Fibroblast of the aortic adventitia (primary cell): ENCODE data around the gene UTS2B. TPM values are rescaled to one million over a fixed set of nuclear protein-coding genes. Genes with fewer than 3 reads are reported as not detected.

Experiments used
- DNase-seq: peaks from one replicate; pipeline ENCODE4 v3.0.0-alpha.2; 2010; ENCODE audit warnings: low read depth
- H3K4me3 ChIP-seq: 2 replicates; pipeline ENCODE4 v1.5.1; 2011; ENCODE audit warnings: low read depth, mild to moderate bottlenecking, control low read depth, low read length, moderate library complexity
- total RNA-seq: library from RNA; depleted of rRNA; stranded (reverse); fragments of >200 nt; gene quantifications from 2 replicates; pipeline ENCODE4 v1.2.3, GENCODE V29; 2012; ENCODE audit warnings: low replicate concordance
- TF ChIP-seq, protein P1 (sequence below): IDR thresholded peaks from 2 replicates; pipeline ENCODE4 v1.5.1; 2011; ENCODE audit warnings: mild to moderate bottlenecking, low read length, control low read depth, inconsistent platforms; ENCODE audit not compliant: insufficient read depth

UTS2B gene
- total RNA-seq, 1 donor: 1.3 TPM

DNA sequence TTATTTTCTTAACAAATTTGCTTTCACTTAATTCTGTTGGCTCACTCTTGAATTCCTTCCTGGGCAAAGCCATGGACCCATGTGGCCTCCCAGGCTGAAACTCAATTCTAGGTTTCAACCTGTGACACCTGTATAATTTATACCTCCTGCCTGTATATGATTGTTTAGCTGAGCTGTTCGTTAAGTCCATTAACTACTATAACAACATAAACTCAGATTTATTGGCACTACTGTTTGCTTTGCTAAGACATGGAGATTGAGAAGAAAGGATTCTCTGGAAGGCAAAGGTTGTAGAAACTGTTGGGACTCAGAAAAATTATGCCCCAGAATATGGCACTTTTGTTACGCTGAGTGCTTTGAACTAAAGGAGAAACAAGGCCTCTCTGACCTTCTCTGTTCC lies 27.9 kb downstream of the UTS2B start:
- no peak overlapping the region for H3K4me3 ChIP-seq
- TF ChIP-seq, protein P1, sequence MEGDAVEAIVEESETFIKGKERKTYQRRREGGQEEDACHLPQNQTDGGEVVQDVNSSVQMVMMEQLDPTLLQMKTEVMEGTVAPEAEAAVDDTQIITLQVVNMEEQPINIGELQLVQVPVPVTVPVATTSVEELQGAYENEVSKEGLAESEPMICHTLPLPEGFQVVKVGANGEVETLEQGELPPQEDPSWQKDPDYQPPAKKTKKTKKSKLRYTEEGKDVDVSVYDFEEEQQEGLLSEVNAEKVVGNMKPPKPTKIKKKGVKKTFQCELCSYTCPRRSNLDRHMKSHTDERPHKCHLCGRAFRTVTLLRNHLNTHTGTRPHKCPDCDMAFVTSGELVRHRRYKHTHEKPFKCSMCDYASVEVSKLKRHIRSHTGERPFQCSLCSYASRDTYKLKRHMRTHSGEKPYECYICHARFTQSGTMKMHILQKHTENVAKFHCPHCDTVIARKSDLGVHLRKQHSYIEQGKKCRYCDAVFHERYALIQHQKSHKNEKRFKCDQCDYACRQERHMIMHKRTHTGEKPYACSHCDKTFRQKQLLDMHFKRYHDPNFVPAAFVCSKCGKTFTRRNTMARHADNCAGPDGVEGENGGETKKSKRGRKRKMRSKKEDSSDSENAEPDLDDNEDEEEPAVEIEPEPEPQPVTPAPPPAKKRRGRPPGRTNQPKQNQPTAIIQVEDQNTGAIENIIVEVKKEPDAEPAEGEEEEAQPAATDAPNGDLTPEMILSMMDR: no peak
- DNase-seq: no peak

- TF ChIP-seq, protein P1: no peak
- no peak for DNase-seq
- H3K4me3 ChIP-seq: no peak overlapping the region
These were observed 28.4 kb downstream of the UTS2B start for GRCh38 chr3:191301782-191302411.

GRCh38 chr3:191301017-191301416 lies 29.3 kb downstream of the UTS2B start:
- no peak overlapping the region for H3K4me3 ChIP-seq
- DNase-seq: no peak
- TF ChIP-seq, protein P1: no peak

DNA sequence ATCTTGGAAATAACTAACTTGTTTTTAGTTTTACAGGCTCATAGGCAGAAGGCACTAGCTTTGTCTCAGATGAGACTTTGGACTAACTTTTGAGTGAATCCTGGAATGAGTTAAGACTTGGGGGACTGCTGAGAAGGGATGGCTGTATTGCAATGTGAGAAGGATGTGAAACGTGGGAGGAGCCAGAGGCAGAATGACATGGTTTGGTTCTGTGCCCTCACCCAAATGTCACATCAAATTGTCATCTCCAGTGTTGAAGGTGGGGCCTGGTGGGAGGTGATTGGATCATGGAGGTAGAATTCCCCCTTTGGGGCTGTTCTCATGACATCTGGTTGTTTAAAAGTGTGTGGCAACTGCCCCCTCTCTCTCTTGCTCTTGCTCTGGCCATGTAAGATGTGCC lies 29.9 kb downstream of the UTS2B start:
- no peak for DNase-seq
- TF ChIP-seq, protein P1: no peak
- H3K4me3 ChIP-seq: no peak overlapping the region

DNA sequence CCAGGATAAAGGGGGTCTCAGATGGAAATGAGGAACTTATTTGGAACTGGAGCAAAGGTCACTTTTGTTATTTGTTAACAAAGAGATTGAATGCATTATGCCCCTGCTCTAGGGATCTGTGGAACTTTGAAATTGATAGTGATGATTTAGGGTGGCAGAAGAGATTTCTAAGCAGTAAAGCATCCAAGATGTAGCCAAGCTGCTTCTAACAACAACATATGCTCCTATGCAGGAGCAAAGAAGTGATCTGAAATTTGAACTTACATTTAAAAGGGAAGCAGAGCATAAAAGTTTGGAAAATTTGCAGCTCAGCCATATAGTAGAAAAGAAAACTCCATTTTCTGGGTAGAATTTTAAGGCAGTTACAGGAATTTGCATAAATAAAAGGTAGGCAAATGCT lies 31.5 kb downstream of the UTS2B start:
- H3K4me3 ChIP-seq: no peak overlapping the region
- DNase-seq: no peak
- TF ChIP-seq, protein P1: no peak

DNA sequence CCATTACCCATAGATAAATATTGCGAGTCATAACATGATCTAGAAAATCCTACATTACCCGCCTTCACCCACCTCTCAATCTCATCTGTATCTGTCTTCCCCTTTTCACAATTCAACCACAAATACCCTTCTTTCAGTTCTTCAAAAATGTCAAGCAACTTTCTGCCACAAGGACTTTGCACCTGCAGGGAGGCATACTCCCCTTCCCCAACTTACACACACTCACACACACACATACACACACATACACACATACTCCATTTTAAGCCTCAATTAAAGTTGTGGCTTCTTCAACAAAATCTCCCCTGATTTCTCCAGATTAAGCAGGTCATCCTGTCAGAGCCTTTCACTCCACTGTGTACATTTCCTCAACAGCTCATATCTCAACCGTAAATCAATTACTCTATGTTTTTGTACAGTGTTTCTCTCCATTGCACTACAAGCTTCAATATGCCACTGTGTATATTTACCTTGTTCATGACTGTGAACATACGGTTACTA lies 34.2 kb downstream of the UTS2B start:
- no peak for DNase-seq
- H3K4me3 ChIP-seq: no peak overlapping the region
- TF ChIP-seq, protein P1: no peak

GRCh38 chr3:191294291-191294690 lies 36.0 kb downstream of the UTS2B start:
- TF ChIP-seq, protein P1: no peak
- H3K4me3 ChIP-seq: no peak overlapping the region
- no peak for DNase-seq
